IMR-90 (cell line): ENCODE measurements around the gene IARS2. TPM values are rescaled to one million over a fixed set of nuclear protein-coding genes. Genes with fewer than 3 reads are reported as not detected.

Source experiments
- ATAC-seq: fragments of 200-7000 bp; cut with Tn5 transposase; 2 replicates; pipeline ENCODE4 v1.9.1; 2020; ENCODE audit warnings: low read depth, mild to moderate bottlenecking, moderate library complexity
- BruUV-seq: library from RNA; stranded (reverse); fragments of 400-500 nt; replicated peaks from 2 replicates; lab custom pipeline; 2021; lab: Mats Ljungman, UMichigan
- CTCF ChIA-PET: fragments of 300-600 bp; formaldehyde crosslinking; extraction: SDS; loops from one replicate; lab custom pipeline; 2021; ENCODE audit warnings: antibody characterized with exemption; lab: Yijun Ruan, JAX
- POLR2A ChIA-PET: fragments of 300-600 bp; sonication (Branson Sonifier 250); formaldehyde crosslinking; loops from one replicate; lab custom pipeline; 2022; ENCODE audit warnings: antibody characterized with exemption; ENCODE audit not compliant: unreplicated experiment; lab: Charles Lee
- DNase-seq: peaks from one replicate; pipeline ENCODE4 v3.0.0; 2013
- H2AFZ ChIP-seq: replicated peaks from 2 replicates; pipeline ENCODE3; 2013; ENCODE audit warnings: low read length, mild to moderate bottlenecking; ENCODE audit not compliant: poor library complexity
- H2AK5ac ChIP-seq: 2 replicates; pipeline ENCODE4 v1.6.1; 2013; ENCODE audit warnings: low read depth, low read length, inconsistent platforms
- H2AK9ac ChIP-seq: replicated peaks from 2 replicates; pipeline ENCODE3; 2013; ENCODE audit warnings: mild to moderate bottlenecking, low read depth, low read length, moderate library complexity; ENCODE audit not compliant: poor library complexity
- H2BK120ac ChIP-seq: 2 replicates; pipeline ENCODE4 v1.6.1; 2013; ENCODE audit warnings: low read depth, low read length, inconsistent platforms
- H2BK15ac ChIP-seq: 3 replicates; pipeline ENCODE4 v1.6.1; 2013; ENCODE audit warnings: low read depth, low read length, inconsistent platforms
- H2BK20ac ChIP-seq: 2 replicates; pipeline ENCODE4 v1.6.1; 2013; ENCODE audit warnings: low read depth, mild to moderate bottlenecking, inconsistent platforms, low read length, moderate library complexity
- H2BK5ac ChIP-seq: 2 replicates; pipeline ENCODE4 v1.6.1; 2013; ENCODE audit warnings: mild to moderate bottlenecking, low read depth, low read length, inconsistent platforms; ENCODE audit not compliant: poor library complexity, severe bottlenecking
- H3K14ac ChIP-seq: replicated peaks from 2 replicates; pipeline ENCODE4 v1.6.1; 2013; ENCODE audit warnings: low read depth, low read length, inconsistent platforms
- H3K18ac ChIP-seq: 2 replicates; pipeline ENCODE4 v1.6.1; 2013; ENCODE audit warnings: low read depth, low read length, control low read depth
- H3K23ac ChIP-seq: 2 replicates; pipeline ENCODE4 v1.6.1; 2013; ENCODE audit warnings: low read depth, low read length, inconsistent platforms
- H3K27ac ChIP-seq: 2 replicates; pipeline ENCODE4 v1.5.1; 2013; ENCODE audit warnings: mild to moderate bottlenecking, control low read depth, low read length; ENCODE audit not compliant: insufficient read depth
- H3K27me3 ChIP-seq: 2 replicates; pipeline ENCODE4 v1.6.1; 2013; ENCODE audit warnings: low read length; ENCODE audit not compliant: control insufficient read depth, insufficient read depth
- H3K36me3 ChIP-seq: 2 replicates; pipeline ENCODE4 v1.6.1; 2013; ENCODE audit warnings: low read length, mixed read lengths; ENCODE audit not compliant: control insufficient read depth, insufficient read depth
- H3K4ac ChIP-seq: 2 replicates; pipeline ENCODE4 v1.6.1; 2013; ENCODE audit warnings: low read depth, low read length, inconsistent platforms
- H3K4me1 ChIP-seq: 2 replicates; pipeline ENCODE4 v1.6.1; 2013; ENCODE audit warnings: low read length, mixed read lengths; ENCODE audit not compliant: control insufficient read depth, insufficient read depth
- H3K4me2 ChIP-seq: 2 replicates; pipeline ENCODE4 v1.6.1; 2013; ENCODE audit warnings: low read depth, mild to moderate bottlenecking, control low read depth, low read length, moderate library complexity
- H3K4me3 ChIP-seq: 2 replicates; pipeline ENCODE4 v1.5.1; 2013; ENCODE audit warnings: low read depth, mild to moderate bottlenecking, control low read depth, low read length, moderate library complexity; ENCODE audit not compliant: insufficient read depth
- H3K56ac ChIP-seq: 2 replicates; pipeline ENCODE4 v1.6.1; 2013; ENCODE audit warnings: low read length, inconsistent platforms; ENCODE audit not compliant: insufficient read depth; ENCODE audit errors: extremely low read depth
- H3K79me1 ChIP-seq, 2 experiments: 2 replicates each; pipeline ENCODE4 v1.6.1; 2013; ENCODE audit warnings: low read length in 2 of 2, inconsistent platforms in 1 of 2, low read depth in 1 of 2
- H3K9ac ChIP-seq: 2 replicates; pipeline ENCODE4 v1.6.1; 2013; ENCODE audit warnings: low read depth, low read length, control low read depth
- H3K9me1 ChIP-seq: 2 replicates; pipeline ENCODE4 v1.6.1; 2013; ENCODE audit warnings: low read length, inconsistent platforms; ENCODE audit not compliant: insufficient read depth
- H3K9me3 ChIP-seq: 2 replicates; pipeline ENCODE4 v1.6.1; 2013; ENCODE audit warnings: low read length; ENCODE audit not compliant: control insufficient read depth, insufficient read depth
- H4K20me1 ChIP-seq: 2 replicates; pipeline ENCODE4 v1.6.1; 2013; ENCODE audit warnings: low read length, inconsistent platforms; ENCODE audit not compliant: insufficient read depth
- H4K5ac ChIP-seq: 2 replicates; pipeline ENCODE4 v1.6.1; 2013; ENCODE audit warnings: mild to moderate bottlenecking, low read depth, low read length, control low read depth
- H4K8ac ChIP-seq, 2 experiments: 2 replicates each; pipeline ENCODE4 v1.6.1; 2013; ENCODE audit warnings: low read depth in 2 of 2, low read length in 2 of 2, control low read depth in 1 of 2, inconsistent platforms in 1 of 2
- H4K91ac ChIP-seq: 2 replicates; pipeline ENCODE4 v1.6.1; 2013; ENCODE audit warnings: low read depth, low read length, inconsistent platforms; ENCODE audit not compliant: insufficient read depth
- BHLHE40 ChIP-seq: fragments of 150-350 bp; IDR thresholded peaks from 2 replicates; pipeline ENCODE4 v1.6.1; 2016; ENCODE audit warnings: mild to moderate bottlenecking, low read depth, low read length
- CEBPB ChIP-seq: IDR thresholded peaks from 2 replicates; pipeline ENCODE4 v1.6.1; 2012; ENCODE audit warnings: low read depth, low read length, improper control_type of control experiment
- CHD1 ChIP-seq: IDR thresholded peaks from 2 replicates; pipeline ENCODE4 v1.6.1; 2012; ENCODE audit warnings: low read depth, low read length, improper control_type of control experiment
- CTCF ChIP-seq: conservative IDR thresholded peaks from 2 replicates; pipeline ENCODE4 v1.5.1; 2012; ENCODE audit warnings: mild to moderate bottlenecking, low read depth, low read length, improper control_type of control experiment
- ELK1 ChIP-seq: fragments of 150-350 bp; IDR thresholded peaks from 2 replicates; pipeline ENCODE4 v1.6.1; 2016; ENCODE audit warnings: low read depth, mild to moderate bottlenecking, low read length, moderate library complexity, borderline replicate concordance
- FOS ChIP-seq: fragments of 150-350 bp; IDR thresholded peaks from 2 replicates; pipeline ENCODE4 v1.6.1; 2016; ENCODE audit warnings: low read depth, low read length
- MAFK ChIP-seq: IDR thresholded peaks from 2 replicates; pipeline ENCODE4 v1.6.1; 2012; ENCODE audit warnings: low read depth, low read length, improper control_type of control experiment
- MAZ ChIP-seq: IDR thresholded peaks from 2 replicates; pipeline ENCODE4 v1.6.1; 2012; ENCODE audit warnings: low read depth, mild to moderate bottlenecking, low read length, improper control_type of control experiment, moderate library complexity, borderline replicate concordance
- MXI1 ChIP-seq: IDR thresholded peaks from 2 replicates; pipeline ENCODE4 v1.6.1; 2012; ENCODE audit warnings: low read depth, mild to moderate bottlenecking, low read length, moderate library complexity, borderline replicate concordance
- NFE2L2 ChIP-seq: fragments of 150-350 bp; IDR thresholded peaks from 2 replicates; pipeline ENCODE4 v1.6.1; 2016; ENCODE audit warnings: low read depth, mild to moderate bottlenecking, low read length
- POLR2A ChIP-seq: IDR thresholded peaks from 2 replicates; pipeline ENCODE4 v1.6.1; 2012; ENCODE audit warnings: mild to moderate bottlenecking, low read depth, low read length
- RAD21 ChIP-seq: IDR thresholded peaks from 2 replicates; pipeline ENCODE4 v1.6.1; 2012; ENCODE audit warnings: low read length, improper control_type of control experiment
- RCOR1 ChIP-seq: IDR thresholded peaks from 2 replicates; pipeline ENCODE4 v1.6.1; 2012; ENCODE audit warnings: mild to moderate bottlenecking, low read length, improper control_type of control experiment; ENCODE audit not compliant: insufficient replicate concordance
- RFX5 ChIP-seq: IDR thresholded peaks from 2 replicates; pipeline ENCODE4 v1.8.0; 2012; ENCODE audit warnings: low read depth, mild to moderate bottlenecking, low read length, moderate library complexity
- SMC3 ChIP-seq: fragments of 150-350 bp; IDR thresholded peaks from 2 replicates; pipeline ENCODE4 v1.6.1; 2016; ENCODE audit warnings: low read depth, mild to moderate bottlenecking, antibody characterized with exemption, low read length, moderate library complexity
- dilution Hi-C: fragments of 300-500 bp; cut with HindIII; formaldehyde crosslinking; loops from one replicate; pipeline ENCODE4 v1.14.3; 2018; ENCODE audit warnings: low sequenced_read_pairs; ENCODE audit not compliant: unreplicated experiment
- in situ Hi-C: fragments of 300-500 bp; cut with MboI; formaldehyde crosslinking; loops from 3 replicates; pipeline ENCODE4 v1.14.3; 2019; ENCODE audit warnings: low sequenced_read_pairs, inconsistent platforms, mixed read lengths
- intact Hi-C: fragments of 100-400 bp; cut with micrococcal nuclease; formaldehyde crosslinking; loops from 2 replicates; pipeline ENCODE4 v1.10.0; 2022
- polyA plus RNA-seq, 3 experiments: library from polyadenylated mRNA; depleted of rRNA; stranded (reverse); fragments of >200 nt; gene quantifications; 2 replicates each; pipeline ENCODE4 v1.2.3, GENCODE V29; 2012; ENCODE audit warnings: low replicate concordance in 1 of 3
- total RNA-seq: library from RNA; depleted of rRNA; stranded (reverse); fragments of >200 nt; gene quantifications from 2 replicates; pipeline ENCODE4 v1.2.3, GENCODE V29; 2012
- TF ChIP-seq, protein P1 (sequence below): fragments of 150-350 bp; IDR thresholded peaks from 2 replicates; pipeline ENCODE4 v1.6.1; 2017; ENCODE audit warnings: mild to moderate bottlenecking, antibody characterized with exemption, low read length, low read depth

The IARS2 gene
- total and polyA plus RNA-seq, 2 of the 4 experiments (the other 2 are of a cell fraction) = 34.8 to 77.4 TPM

- no peak overlapping the region for H2BK5ac ChIP-seq
- ChIA-PET POLR2A (no interaction called here), CTCF (interaction anchor here (0.9 kb wide), 1 partner anchor 109 kb away, joined by 4 read pairs; no protein-coding TSS in a partner anchor)
- peaks cover 3% of the 10 kb centered on the region for H3K4me1 ChIP-seq
- H2AK9ac ChIP-seq = no peak overlapping the region
- no peak overlapping the region for H3K23ac ChIP-seq
- no peak overlapping the region for H4K8ac ChIP-seq
- H2BK20ac ChIP-seq = no peak overlapping the region
- no peak overlapping the region for H3K18ac ChIP-seq
- no peak overlapping the region for H2BK120ac ChIP-seq
- H3K9me1 ChIP-seq = peaks cover 3% of the 10 kb centered on the region
- no peak for DNase-seq
- H2AK5ac ChIP-seq = no peak overlapping the region
- no peak overlapping the region for H3K4me3 ChIP-seq
- H3K14ac ChIP-seq = no peak overlapping the region
- H2AFZ ChIP-seq = no peak overlapping the region
- H4K5ac ChIP-seq = no peak overlapping the region
- intact Hi-C loops (no loop called here), in situ Hi-C loops (no loop called here), dilution Hi-C loops (no loop called here)
- H3K27ac ChIP-seq = no peak overlapping the region
- ATAC-seq = no peak
- no peaks in the 10 kb centered on the region for H3K9me3 ChIP-seq
- no peak overlapping the region for H2BK15ac ChIP-seq
- no peak overlapping the region for H3K9ac ChIP-seq
- BruUV-seq = no TSS peak
- no peaks in the 10 kb centered on the region for H3K27me3 ChIP-seq
- H3K4ac ChIP-seq = no peak overlapping the region
- H4K91ac ChIP-seq = no peak overlapping the region
- no peaks in the 10 kb centered on the region for H4K20me1 ChIP-seq
- no peak overlapping the region for H3K56ac ChIP-seq
- peaks cover 3 to 10% of the 10 kb centered on the region in 2 experiments for H3K79me1 ChIP-seq
- H3K4me2 ChIP-seq = no peak overlapping the region
- TF ChIP-seq, protein P1, sequence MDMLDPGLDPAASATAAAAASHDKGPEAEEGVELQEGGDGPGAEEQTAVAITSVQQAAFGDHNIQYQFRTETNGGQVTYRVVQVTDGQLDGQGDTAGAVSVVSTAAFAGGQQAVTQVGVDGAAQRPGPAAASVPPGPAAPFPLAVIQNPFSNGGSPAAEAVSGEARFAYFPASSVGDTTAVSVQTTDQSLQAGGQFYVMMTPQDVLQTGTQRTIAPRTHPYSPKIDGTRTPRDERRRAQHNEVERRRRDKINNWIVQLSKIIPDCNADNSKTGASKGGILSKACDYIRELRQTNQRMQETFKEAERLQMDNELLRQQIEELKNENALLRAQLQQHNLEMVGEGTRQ = no peak
- no peak for TF ChIP-seq RFX5
- no peak for TF ChIP-seq CHD1
- TF ChIP-seq RCOR1 = no peak
- TF ChIP-seq RAD21 = no peak
- TF ChIP-seq NFE2L2 = no peak
- TF ChIP-seq MAFK = no peak
- TF ChIP-seq CEBPB = no peak
- TF ChIP-seq MAZ = no peak
- no peak for TF ChIP-seq FOS
- no peak for TF ChIP-seq BHLHE40
- no peak for TF ChIP-seq ELK1
- TF ChIP-seq CTCF = no peak
- TF ChIP-seq SMC3 = no peak
- TF ChIP-seq MXI1 = no peak
- TF ChIP-seq POLR2A = no peak
- H3K36me3 ChIP-seq = peaks cover 17% of the 10 kb centered on the region
Measured at GRCh38 chr1:220099826-220100225, 5.9 kb downstream of the IARS2 start.
